ENCODE measurements around the gene ADCY2.

DNA sequence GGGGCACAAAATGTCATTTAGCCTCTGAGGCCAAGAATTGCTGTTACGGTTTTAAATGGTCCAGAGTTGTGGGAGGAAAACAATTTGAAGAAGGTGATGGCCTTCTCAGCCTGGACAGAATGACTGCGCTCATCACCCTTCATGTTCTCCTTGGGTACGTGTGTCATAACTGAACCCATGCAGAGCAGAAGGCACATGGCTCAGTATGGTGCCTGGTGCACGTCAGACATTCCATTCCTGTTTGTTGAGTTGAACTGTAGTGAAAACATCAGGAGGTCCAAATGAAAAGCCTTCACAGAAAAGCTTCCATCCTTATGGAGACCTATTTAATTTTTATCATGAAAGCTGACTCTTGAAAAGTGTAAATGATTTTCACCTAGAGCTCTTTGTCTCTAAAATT, 321.8 kb downstream of the ADCY2 start:
- TF ChIP-seq, protein P1, sequence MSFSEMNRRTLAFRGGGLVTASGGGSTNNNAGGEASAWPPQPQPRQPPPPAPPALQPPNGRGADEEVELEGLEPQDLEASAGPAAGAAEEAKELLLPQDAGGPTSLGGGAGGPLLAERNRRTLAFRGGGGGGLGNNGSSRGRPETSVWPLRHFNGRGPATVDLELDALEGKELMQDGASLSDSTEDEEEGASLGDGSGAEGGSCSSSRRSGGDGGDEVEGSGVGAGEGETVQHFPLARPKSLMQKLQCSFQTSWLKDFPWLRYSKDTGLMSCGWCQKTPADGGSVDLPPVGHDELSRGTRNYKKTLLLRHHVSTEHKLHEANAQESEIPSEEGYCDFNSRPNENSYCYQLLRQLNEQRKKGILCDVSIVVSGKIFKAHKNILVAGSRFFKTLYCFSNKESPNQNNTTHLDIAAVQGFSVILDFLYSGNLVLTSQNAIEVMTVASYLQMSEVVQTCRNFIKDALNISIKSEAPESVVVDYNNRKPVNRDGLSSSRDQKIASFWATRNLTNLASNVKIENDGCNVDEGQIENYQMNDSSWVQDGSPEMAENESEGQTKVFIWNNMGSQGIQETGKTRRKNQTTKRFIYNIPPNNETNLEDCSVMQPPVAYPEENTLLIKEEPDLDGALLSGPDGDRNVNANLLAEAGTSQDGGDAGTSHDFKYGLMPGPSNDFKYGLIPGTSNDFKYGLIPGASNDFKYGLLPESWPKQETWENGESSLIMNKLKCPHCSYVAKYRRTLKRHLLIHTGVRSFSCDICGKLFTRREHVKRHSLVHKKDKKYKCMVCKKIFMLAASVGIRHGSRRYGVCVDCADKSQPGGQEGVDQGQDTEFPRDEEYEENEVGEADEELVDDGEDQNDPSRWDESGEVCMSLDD (CRISPR knock-in tag; IDR thresholded peaks at IDR 0.05; ENCODE audit: borderline replicate concordance) = no peak
- TF ChIP-seq ZNF274 (CRISPR knock-in tag; IDR thresholded peaks at IDR 0.05) (no peak), MZF1 (CRISPR knock-in tag; IDR thresholded peaks at IDR 0.05; ENCODE audit: borderline replicate concordance) (no peak), ZBTB7B (CRISPR knock-in tag; IDR thresholded peaks at IDR 0.05) (no peak), FIP1L1 (IDR thresholded peaks at IDR 0.05; ENCODE audit: borderline replicate concordance, insufficient read depth, low read depth, low read length) (no peak), EHMT2 (IDR thresholded peaks at IDR 0.05; ENCODE audit: borderline replicate concordance, low read depth, low read length) (no peak), FOSL1 (CRISPR knock-in tag; IDR thresholded peaks at IDR 0.05; ENCODE audit: borderline replicate concordance) (no peak), ZBTB3 (CRISPR knock-in tag; IDR thresholded peaks at IDR 0.05; ENCODE audit: borderline replicate concordance, low read depth) (no peak), SMARCC2 (IDR thresholded peaks at IDR 0.05) (no peak), YY1 (IDR thresholded peaks at IDR 0.05; ENCODE audit: insufficient read depth, insufficient replicate concordance, low read depth, low read length) (no peak), MYC (CRISPR knock-in tag; IDR thresholded peaks at IDR 0.05; ENCODE audit: borderline replicate concordance) (no peak)
- TF ChIP-seq, protein P2, sequence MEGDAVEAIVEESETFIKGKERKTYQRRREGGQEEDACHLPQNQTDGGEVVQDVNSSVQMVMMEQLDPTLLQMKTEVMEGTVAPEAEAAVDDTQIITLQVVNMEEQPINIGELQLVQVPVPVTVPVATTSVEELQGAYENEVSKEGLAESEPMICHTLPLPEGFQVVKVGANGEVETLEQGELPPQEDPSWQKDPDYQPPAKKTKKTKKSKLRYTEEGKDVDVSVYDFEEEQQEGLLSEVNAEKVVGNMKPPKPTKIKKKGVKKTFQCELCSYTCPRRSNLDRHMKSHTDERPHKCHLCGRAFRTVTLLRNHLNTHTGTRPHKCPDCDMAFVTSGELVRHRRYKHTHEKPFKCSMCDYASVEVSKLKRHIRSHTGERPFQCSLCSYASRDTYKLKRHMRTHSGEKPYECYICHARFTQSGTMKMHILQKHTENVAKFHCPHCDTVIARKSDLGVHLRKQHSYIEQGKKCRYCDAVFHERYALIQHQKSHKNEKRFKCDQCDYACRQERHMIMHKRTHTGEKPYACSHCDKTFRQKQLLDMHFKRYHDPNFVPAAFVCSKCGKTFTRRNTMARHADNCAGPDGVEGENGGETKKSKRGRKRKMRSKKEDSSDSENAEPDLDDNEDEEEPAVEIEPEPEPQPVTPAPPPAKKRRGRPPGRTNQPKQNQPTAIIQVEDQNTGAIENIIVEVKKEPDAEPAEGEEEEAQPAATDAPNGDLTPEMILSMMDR (CRISPR knock-in tag; IDR thresholded peaks at IDR 0.05) = no peak
- TF ChIP-seq, protein P3, sequence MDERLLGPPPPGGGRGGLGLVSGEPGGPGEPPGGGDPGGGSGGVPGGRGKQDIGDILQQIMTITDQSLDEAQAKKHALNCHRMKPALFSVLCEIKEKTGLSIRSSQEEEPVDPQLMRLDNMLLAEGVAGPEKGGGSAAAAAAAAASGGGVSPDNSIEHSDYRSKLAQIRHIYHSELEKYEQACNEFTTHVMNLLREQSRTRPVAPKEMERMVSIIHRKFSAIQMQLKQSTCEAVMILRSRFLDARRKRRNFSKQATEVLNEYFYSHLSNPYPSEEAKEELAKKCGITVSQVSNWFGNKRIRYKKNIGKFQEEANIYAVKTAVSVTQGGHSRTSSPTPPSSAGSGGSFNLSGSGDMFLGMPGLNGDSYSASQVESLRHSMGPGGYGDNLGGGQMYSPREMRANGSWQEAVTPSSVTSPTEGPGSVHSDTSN (CRISPR knock-in tag; IDR thresholded peaks at IDR 0.05) = no peak
